GM12891 (cell line): ENCODE measurements around the gene SEPTIN2.
"Not testable (repeated sequence)": the region's sequence is repeated elsewhere in the genome, so short reads cannot be mapped to it uniquely, and the experiment has no call there.

Source experiments
- POLR2A ChIP-seq: IDR thresholded peaks from 2 replicates; pipeline ENCODE4 v1.6.1; 2011; ENCODE audit warnings: low read depth, low read length, control low read depth
- POLR2AphosphoS5 ChIP-seq: IDR thresholded peaks from 2 replicates; pipeline ENCODE4 v1.6.1; 2011; ENCODE audit warnings: low read depth, low read length, control low read depth
- POU2F2 ChIP-seq: IDR thresholded peaks from 2 replicates; pipeline ENCODE4 v1.6.1; 2011; ENCODE audit warnings: low read depth, mild to moderate bottlenecking, control low read depth, low read length, moderate library complexity
- SPI1 ChIP-seq: IDR thresholded peaks from 2 replicates; pipeline ENCODE4 v1.6.1; 2011; ENCODE audit warnings: low read depth, low read length, control low read depth
- TAF1 ChIP-seq: IDR thresholded peaks from 2 replicates; pipeline ENCODE4 v1.6.1; 2011; ENCODE audit warnings: low read depth, low read length, control low read depth

DNA sequence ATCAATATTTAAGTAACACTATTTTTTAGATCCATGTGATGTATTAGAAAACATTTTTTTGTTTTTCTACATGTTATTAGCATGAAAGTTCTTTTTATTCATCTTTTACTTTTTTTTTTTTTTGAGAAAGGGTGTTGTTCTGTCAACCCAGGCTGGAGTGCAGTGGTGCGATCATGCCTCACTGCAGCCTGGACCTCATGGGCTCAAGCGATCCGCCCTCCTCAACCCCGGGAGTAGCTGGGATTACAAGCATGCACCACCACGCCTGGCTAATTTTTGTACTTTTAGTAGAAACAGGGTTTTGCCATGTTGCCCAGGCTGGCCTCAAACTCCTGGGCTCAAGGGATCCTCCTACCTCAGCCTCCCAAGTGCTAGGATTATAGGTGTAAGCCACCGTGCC is 58.2 kb downstream of the SEPTIN2 start:
- TF ChIP-seq POLR2AphosphoS5, POLR2A, TAF1, SPI1, POU2F2: not testable (repeated sequence)
